Cardiac septum (tissue), 1 donor: Measurements from ENCODE around the gene ATN1. TPM values are rescaled to one million over a fixed set of nuclear protein-coding genes. Genes with fewer than 3 reads are reported as not detected.

Source experiments
- DNase-seq: peaks from one replicate; pipeline ENCODE4 v3.0.0-alpha.2; 2020; ENCODE audit warnings: low spot score
- intact Hi-C: fragments of 100-400 bp; cut with DNase I; formaldehyde crosslinking; loops from one replicate; pipeline ENCODE4 v1.14.0; 2022
- total RNA-seq: library from RNA; stranded (reverse); fragmentation: NEBNext Ultra II Directional; extraction: Animal tissue kit (Norgen Biotek cat#: 25700); gene quantifications from one replicate; pipeline ENCODE4 v1.2.1, GENCODE V29; 2021
- donor health status: DM: no; HTN: no; CAD: no.

The ATN1 gene
- total RNA-seq, 1 donor from 2014 or later: 76.9 TPM

- intact Hi-C loops: loop anchor here (2.0 kb wide), 1 partner anchor 39 kb away; no protein-coding TSS in a partner anchor
- DNase-seq: peak; percentile 73
Observed at GRCh38 chr12:6963791-6964413, 36.1 kb downstream of the ATN1 start.

DNA sequence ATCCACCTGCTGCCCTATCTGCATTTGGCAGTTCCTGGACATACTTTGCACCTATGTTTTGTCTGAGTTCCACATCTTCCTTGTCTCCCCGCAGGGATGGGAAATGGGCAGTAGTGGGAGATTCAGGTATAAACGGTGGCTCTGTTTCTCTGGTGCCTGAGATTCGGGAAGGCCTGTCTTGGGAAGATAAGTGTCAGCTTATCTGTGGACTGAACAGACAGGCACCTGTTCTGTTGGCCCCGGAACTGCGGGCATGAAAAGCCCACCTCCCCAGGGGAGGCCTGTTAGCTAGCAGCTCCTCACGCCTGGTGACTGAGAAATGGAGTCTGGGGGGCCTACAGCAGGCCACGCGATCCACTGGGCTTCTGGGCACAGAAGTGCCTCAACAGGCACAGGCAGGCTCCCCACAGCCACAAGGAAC is 36.9 kb downstream of the ATN1 start:
- peak; percentile 69 for DNase-seq
- intact Hi-C loops: loop anchor here (1.0 to 2.0 kb wide), 2 partner anchors 20 to 40 kb away; partner anchors contain the start of gene C12orf57

GRCh38 chr12:6965026-6965661 is 37.4 kb downstream of the ATN1 start:
- intact Hi-C loops: loop anchor here (1.0 to 2.0 kb wide), 2 partner anchors 21 to 40 kb away; partner anchors contain the start of gene C12orf57
- peak; percentile 96 for DNase-seq

DNA sequence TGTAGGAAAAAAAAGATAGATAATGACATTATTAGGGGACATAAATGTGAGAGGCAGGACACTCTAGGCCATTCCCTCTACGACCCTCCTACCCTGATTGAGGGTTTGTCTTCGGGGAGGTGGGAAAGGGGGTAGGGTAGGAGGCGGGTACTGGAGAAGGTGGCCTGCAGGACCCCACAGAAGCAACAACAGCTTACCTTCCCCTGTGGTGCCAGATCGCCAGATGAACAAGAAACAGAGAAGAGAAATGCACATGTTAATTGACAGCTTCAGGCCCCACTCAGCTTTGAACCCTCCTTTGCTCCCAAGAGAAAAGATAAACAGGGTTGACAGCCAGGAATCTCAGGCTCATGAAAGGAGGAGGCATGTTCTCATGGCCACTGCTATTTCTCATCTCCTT is 38.0 kb downstream of the ATN1 start:
- intact Hi-C loops: loop anchor here (1.0 to 2.0 kb wide), 2 partner anchors 21 to 41 kb away; partner anchors contain the start of gene C12orf57
- DNase-seq: no peak

- intact Hi-C loops: no loop called here
- no peak for DNase-seq
Observed at GRCh38 chr12:6966351-6966750, 38.6 kb downstream of the ATN1 start.

DNA sequence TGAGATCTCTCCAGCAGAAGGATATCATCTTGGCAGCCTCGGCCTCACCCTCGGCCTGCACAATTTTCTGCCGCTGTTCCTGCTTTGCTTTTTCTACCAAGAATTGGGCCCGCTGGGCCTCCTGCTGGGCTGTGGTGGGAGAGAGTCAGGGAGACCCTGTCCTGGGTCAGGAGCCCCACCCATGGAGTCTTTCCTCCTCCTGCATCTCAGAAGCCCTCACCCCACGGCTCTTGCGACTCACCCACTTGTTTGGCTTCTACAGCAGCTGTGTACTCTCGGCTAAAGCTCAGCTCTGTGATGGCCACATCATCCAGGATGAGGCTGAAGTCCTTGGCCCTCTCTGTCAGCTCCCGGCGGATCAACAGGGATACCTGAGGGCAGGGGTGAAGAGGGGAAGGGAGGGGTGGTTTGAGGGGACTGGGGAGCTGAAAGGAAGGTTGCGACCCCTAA is 39.9 kb downstream of the ATN1 start:
- DNase-seq: no peak
- intact Hi-C loops: no loop called here

DNA sequence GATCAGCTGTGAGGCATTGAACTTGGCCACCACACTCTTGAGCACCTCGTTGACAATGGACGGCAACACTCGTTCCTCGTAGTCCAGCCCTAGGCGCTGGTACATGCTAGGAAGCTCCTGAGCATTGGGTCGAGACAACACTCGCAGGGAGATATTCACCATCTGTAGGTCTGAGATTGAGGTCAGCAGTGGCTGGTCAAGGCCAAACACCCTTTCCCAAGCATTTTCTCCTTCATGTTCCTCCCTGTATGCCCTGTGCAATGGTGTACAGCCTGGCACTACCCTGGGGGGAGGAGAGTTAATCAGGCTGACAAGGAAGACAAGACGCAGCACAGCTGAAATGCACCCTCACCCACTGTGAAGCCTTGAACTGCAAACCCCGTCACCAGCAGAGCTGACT is 40.7 kb downstream of the ATN1 start:
- intact Hi-C loops: no loop called here

DNA sequence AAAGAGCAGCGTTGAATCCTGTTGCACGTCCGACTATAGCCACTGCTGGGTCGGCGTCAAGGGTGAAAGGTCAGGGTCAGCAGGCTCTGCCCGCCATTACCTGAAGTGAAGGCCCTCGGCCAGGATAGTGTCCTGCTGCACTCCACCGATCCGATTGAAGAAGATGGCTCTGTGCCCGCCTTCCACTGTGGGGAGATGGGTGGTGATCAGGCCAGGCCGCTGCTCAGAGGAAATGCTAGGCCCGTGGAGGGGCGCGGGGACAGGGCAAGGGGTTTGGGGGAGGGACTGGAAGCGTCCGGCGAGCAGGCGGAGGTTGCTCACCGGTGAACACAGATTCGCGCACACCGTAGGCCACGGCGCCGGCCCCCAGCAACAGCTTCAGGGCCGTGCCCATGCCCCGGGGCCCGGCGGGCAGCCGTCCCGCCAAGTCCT is 42.4 kb downstream of the ATN1 start:
- intact Hi-C loops: loop anchor here (2.0 to 10.0 kb wide), 4 partner anchors 33 to 285 kb away; partner anchors contain the start of genes C1R, LPCAT3 and ZNF384
- no peak for DNase-seq

More for the DNA sequence above, 40.7 kb downstream of the ATN1 start:
- DNase-seq: no peak

DNA sequence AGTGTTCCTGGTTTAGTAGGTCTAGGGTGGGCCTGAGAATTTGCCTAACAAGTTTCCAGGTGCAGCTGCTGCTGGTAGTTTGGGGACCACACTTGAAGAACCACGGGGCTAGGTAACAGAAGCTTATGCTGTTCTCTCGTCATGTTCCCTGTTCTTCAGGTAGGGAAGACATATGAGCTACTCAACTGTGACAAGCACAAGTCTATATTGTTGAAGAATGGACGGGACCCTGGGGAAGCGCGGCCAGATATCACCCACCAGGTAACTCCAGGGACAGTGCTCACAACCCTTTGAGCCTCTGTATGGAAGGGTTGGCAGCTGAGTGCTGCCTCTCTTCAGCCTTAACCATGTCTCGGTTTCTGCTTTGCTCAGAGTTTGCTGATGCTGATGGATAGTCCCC is 46.4 kb downstream of the ATN1 start:
- intact Hi-C loops: loop anchor here (5.0 to 10.0 kb wide), 3 partner anchors 37 to 289 kb away; partner anchors contain the start of genes C1R and ZNF384
- DNase-seq: no peak

- DNase-seq: no peak
- intact Hi-C loops: loop anchor here (10.0 kb wide), 1 partner anchor 291 kb away; the partner anchor contains the start of gene ZNF384
Observed at GRCh38 chr12:6975297-6976032, 47.7 kb downstream of the ATN1 start.

- intact Hi-C loops: loop anchor here (10.0 kb wide), 1 partner anchor 293 kb away; the partner anchor contains the start of gene ZNF384
- no peak for DNase-seq
Observed at GRCh38 chr12:6977653-6978052, 49.9 kb downstream of the ATN1 start.

DNA sequence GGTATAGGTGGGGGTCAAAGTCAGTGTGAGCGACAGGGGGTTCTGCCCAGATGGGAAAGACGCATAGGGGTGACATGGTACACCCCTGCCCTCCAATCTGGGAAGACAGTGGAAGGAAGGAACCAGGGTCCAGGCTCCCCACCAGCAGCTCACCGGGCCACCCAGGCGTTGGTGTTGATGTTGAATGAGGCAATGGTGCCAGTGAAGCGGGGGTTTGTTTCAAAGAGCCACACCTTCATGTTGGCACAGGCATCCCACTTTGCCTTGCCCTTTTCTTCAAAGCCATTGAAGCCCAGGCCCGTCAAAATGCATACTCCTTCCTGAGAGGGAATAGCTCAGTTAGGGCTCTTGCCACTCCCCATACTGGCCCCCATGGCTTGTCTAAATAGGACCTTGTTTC is 50.4 kb downstream of the ATN1 start:
- intact Hi-C loops: loop anchor here (10.0 kb wide), 1 partner anchor 293 kb away; the partner anchor contains the start of gene ZNF384
- no peak for DNase-seq

DNA sequence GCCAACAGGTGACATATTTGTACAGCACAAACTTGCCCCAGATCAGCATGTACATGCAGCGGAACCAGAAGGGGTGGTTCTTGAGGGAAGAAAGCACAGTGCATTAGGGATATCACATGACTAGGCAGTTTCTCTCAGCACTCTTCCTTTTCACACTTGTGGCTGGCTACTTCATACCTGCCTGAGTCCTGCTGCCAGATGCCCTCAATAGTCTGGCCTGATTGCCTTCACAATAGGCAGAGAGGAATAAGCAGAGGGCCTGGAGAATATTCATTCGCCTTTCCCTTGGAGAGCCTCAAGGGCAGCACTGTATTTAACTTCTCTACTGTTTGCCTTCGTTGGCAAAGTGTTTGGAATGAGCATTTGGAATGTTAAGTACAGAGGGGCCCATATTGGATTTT is 50.9 kb downstream of the ATN1 start:
- intact Hi-C loops: loop anchor here (10.0 kb wide), 1 partner anchor 294 kb away; the partner anchor contains the start of gene ZNF384
- DNase-seq: no peak

DNA sequence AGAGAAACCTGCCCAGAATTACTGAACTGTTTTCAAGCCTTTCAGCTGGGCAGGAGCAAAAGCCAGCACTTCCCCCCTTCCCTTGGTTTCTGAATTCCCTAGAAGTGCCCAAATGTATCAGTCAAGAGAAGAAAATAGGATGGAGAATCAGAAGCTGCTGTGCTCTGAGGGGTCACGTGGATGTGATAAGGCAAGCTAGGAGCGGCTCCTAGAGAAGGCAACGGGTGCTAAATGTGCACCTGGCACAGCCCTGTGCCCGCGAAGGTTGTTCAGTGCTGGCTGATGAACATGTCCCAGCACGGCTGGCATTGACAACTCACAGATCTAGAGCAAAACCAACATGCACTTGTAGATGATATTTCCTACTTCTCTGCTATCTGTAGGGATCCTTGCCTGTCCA is 51.3 kb downstream of the ATN1 start:
- DNase-seq: no peak
- intact Hi-C loops: loop anchor here (10.0 kb wide), 1 partner anchor 294 kb away; the partner anchor contains the start of gene ZNF384

GRCh38 chr12:6979453-6979852 is 51.7 kb downstream of the ATN1 start:
- intact Hi-C loops: loop anchor here (10.0 kb wide), 1 partner anchor 295 kb away; the partner anchor contains the start of gene ZNF384
- DNase-seq: no peak

DNA sequence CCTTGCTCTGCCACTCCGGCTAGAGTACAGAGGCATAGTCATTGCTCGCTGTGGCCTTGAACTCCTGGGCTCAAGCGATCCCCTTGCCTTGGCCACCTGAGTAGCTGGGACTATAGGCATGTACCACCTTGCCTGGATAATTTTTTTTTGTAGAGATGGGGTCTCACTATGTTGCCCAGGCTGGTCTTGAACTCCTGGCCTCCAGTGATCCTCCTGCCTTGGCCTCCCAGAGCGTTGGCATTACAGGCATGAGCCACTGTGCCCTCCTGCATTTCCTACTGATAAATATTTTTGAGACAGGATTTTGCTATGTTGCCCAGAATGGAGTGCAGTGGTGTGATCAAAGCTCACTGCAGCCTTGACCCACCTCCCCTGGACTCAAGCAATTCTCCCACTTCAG is 52.3 kb downstream of the ATN1 start:
- intact Hi-C loops: no loop called here

DNA sequence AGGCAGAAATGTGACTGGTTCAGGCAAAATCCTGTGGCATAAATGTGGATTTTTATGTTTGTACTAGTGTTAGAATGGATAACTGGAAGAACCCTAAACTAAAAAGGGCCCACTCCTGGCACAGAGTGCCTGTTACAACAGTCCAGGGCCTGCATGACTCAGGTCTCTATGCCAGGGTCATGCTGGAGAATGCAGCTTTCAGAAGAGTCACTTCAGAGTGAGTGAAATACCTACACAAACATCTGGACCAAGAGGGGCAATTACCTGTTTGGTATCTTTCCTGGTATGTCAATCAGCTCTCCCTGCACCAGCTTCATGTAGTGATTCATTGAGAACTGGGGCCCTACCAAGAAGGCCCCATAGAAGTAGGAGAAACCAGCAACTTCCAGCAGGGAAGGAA is 53.0 kb downstream of the ATN1 start:
- no peak for DNase-seq
- intact Hi-C loops: no loop called here

More for the DNA sequence above, 52.3 kb downstream of the ATN1 start:
- no peak for DNase-seq

DNA sequence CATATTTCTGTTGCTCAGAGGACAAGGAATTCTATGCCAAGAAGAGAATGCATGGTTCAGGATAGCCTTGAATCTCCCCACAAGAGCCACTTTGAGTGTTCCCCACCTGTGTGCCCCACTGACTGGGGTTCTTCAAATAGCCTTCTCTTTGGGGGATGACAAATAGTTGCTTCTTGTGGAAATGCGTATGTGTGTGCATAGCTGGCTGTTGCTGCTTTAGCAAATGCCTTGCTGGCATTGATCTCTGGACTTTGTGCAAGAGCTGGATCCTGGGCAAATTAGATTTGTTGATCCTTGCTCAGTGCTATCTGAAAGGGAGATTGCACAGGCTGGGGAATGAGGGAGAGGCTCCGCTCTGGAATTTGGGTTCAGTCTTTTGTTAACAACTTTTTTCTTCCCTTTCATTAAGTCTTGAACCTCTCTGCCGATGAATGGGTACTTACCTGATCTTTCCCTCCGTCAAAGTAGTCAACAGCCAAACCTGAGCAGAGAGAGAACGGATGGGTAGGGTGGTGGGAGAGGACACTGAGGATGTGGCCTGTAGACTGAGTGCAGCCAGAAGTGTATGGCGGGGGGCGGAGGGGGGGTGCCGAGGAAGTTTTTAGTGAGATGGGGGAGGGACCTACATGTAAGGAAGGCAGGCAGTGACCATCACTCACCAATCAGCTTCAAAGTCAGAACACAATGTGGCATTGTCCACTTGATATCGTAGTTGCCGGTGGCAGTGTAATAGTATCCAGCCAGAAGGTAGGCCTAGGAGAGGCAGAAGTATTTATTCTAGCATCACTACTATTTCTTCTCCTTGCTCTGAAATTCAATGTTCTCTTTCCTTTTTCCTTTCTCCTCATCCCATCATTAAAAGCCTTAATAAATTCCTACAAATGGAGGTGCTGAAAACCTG is 53.6 kb downstream of the ATN1 start:
- no peak for DNase-seq
- intact Hi-C loops: no loop called here

GRCh38 chr12:6982532-6982931 is 54.8 kb downstream of the ATN1 start:
- intact Hi-C loops: no loop called here
- DNase-seq: no peak
